Activated T-helper 1 cell treated with anti-CD3 and anti-CD28 coated beads, Interleukin-12 subunit alpha, Interleukin-12 subunit beta, Interleukin-2, Interleukin-4 antibody, amounts not matched to agents 30 ng/mL and 10 ng/mL and 1 ng/mL, durations not matched to agents 14 hours and 24 hours and 36 hours (primary cell): ENCODE measurements around the gene CDKN1A. TPM values are rescaled to one million over a fixed set of nuclear protein-coding genes. Genes with fewer than 3 reads are reported as not detected.
"Not testable (repeated sequence)": the region's sequence is repeated elsewhere in the genome, so short reads cannot be mapped to it uniquely, and the experiment has no call there.

Source experiments
- DNase-seq: peaks from one replicate; pipeline ENCODE4 v3.0.0; 2021; ENCODE audit warnings: low spot score
- H3K27ac Mint-ChIP-seq: one replicate; pipeline ENCODE4 v1.8.0; 2021; ENCODE audit warnings: mild to moderate bottlenecking, mixed read lengths
- H3K27me3 Mint-ChIP-seq: one replicate; pipeline ENCODE4 v1.8.0; 2022; ENCODE audit warnings: mild to moderate bottlenecking, moderate library complexity, mixed read lengths; ENCODE audit not compliant: insufficient read depth
- H3K36me3 Mint-ChIP-seq: one replicate; pipeline ENCODE4 v1.8.0; 2021; ENCODE audit warnings: low read depth, mixed read lengths
- H3K4me1 Mint-ChIP-seq: one replicate; pipeline ENCODE4 v1.8.0; 2021; ENCODE audit warnings: low read depth, mixed read lengths
- H3K4me3 Mint-ChIP-seq: one replicate; pipeline ENCODE4 v1.8.0; 2021; ENCODE audit warnings: mild to moderate bottlenecking, moderate library complexity, mixed read lengths
- H3K9me3 Mint-ChIP-seq: one replicate; pipeline ENCODE4 v1.8.0; 2021; ENCODE audit warnings: mixed read lengths
- intact Hi-C: fragments of 100-400 bp; cut with micrococcal nuclease; formaldehyde crosslinking; loops from one replicate; pipeline ENCODE4 v1.15.1; 2024
- total RNA-seq: library from RNA; stranded (reverse); gene quantifications from 2 replicates; pipeline ENCODE4 v1.2.3, GENCODE V29; 2022

The CDKN1A gene
- total RNA-seq, 1 donor from 2014 or later, result 107 TPM

DNA sequence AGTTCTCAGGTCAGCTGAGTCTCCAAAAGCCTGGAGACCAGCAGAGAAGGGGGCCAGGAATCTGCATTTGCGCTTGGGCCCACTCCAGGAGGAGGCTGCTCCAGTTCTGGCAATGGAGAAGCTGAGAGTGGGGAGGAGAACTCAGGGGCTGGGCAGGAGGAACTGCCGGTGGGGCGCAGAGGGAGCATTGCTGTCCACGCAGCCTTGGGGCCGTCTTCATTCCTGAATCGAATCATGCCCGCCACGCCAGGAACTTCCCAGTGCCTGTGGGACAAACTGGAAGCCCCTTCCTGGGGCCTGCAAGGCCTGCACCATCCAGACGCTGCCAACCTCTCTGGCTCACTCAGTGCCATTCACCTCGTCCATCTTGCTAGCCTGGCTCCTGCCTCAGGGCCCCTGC lies 36.0 kb downstream of the CDKN1A start:
- peaks cover 21% of the 10 kb centered on the region for H3K27me3 Mint-ChIP-seq

DNA sequence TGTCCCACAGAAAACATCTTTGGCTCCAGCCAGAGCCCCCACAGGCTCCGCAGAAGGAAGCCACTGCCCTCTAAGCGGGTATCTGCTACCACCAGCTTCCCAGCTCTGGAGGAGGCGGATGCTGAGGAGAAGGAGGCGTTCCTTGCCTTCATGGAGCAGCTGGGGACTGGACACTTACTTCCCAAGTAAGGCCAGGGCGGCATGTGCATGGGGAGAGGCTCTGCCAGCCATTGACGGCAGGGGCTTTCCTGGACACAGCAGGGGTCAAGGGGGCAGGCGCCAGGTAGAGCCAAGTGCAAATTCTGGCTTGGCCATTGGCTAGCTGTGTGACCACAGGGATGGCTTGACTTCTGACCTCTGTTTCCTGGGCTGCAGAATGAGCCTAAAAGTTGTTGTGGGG lies 37.0 kb downstream of the CDKN1A start:
- intact Hi-C loops, result no loop called here

More for the DNA sequence above, 36.0 kb downstream of the CDKN1A start:
- DNase-seq, result no peak
- H3K36me3 Mint-ChIP-seq, result no peaks in the 10 kb centered on the region
- no peaks in the 10 kb centered on the region for H3K4me1 Mint-ChIP-seq
- intact Hi-C loops, result no loop called here
- H3K9me3 Mint-ChIP-seq, result no peaks in the 10 kb centered on the region
- H3K27ac Mint-ChIP-seq, result no peak overlapping the region
- no peak overlapping the region for H3K4me3 Mint-ChIP-seq

DNA sequence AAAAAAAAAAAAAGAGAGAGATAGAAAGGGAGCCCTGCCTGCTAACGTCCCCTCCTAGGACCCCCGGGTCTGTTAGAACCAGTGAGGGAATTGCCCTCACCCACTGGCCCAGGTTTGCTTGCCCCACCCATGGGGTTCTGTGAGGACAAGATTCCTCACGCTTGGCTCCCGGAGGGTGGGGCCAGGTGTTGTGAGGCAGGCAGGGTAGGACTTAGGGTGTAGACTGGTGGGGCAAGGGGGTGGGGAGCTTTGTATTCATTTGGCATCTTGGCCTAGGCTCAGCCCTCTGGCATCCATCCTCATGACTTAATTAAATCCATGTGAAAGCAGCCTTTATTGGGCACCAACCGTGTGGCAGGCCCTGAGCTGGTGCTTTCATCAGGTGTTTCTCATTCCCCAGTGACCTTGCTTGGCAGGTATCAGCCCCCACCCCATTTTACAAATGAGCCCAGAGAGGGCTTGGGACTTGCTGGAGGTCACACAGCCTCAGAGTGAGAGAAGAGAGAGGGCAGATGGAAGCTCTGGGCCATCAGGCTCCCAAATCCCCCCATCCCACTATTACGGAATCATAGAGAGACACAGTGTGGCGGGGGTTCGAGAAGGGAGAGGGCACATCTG lies 38.1 kb downstream of the CDKN1A start:
- Mint-ChIP-seq H3K9me3 (no peaks in the 10 kb centered on the region), H3K27ac (no peak overlapping the region), H3K27me3 (peaks cover 13% of the 10 kb centered on the region), H3K36me3 (no peaks in the 10 kb centered on the region), H3K4me3 (no peak overlapping the region), H3K4me1 (no peaks in the 10 kb centered on the region)
- no peak for DNase-seq
- intact Hi-C loops, result no loop called here

More for the DNA sequence above, 37.0 kb downstream of the CDKN1A start:
- Mint-ChIP-seq H3K4me3 (no peak overlapping the region), H3K36me3 (no peaks in the 10 kb centered on the region), H3K4me1 (no peaks in the 10 kb centered on the region), H3K27me3 (peaks cover 16% of the 10 kb centered on the region), H3K9me3 (no peaks in the 10 kb centered on the region), H3K27ac (no peak overlapping the region)
- no peak for DNase-seq

DNA sequence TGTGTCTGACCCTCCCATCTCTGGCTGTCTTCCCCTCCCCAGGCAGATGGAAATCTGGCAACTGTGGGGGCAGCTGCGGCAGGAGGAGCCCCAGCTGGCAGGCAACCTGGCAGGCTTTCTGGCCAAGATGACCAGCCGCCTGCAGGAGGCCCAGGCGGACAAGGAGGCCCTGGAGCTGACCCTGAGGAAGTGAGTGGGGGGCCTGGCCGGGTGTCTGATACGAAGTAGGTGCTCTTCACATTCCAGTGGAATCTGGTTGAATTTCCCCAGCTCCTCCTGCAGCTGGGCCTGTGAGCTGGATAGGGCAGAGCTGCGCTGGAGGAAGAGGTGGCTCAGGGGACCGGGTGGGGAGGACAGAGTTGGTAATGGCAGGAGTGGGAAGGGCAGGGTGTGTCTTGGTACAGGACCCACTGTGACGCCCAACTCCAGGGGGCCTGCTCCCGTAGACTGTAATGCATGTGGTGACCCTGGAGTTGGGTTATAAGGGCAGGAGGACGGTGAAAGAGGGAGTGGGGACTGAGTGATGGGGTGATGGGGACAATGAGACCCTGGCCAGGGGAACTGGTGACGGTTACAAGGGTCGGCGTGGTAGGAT lies 38.8 kb downstream of the CDKN1A start:
- no peaks in the 10 kb centered on the region for H3K36me3 Mint-ChIP-seq
- intact Hi-C loops, result no loop called here
- H3K4me1 Mint-ChIP-seq, result no peaks in the 10 kb centered on the region
- H3K4me3 Mint-ChIP-seq, result no peak overlapping the region
- H3K9me3 Mint-ChIP-seq, result no peaks in the 10 kb centered on the region
- no peak for DNase-seq
- no peak overlapping the region for H3K27ac Mint-ChIP-seq
- H3K27me3 Mint-ChIP-seq, result peaks cover 9% of the 10 kb centered on the region

DNA sequence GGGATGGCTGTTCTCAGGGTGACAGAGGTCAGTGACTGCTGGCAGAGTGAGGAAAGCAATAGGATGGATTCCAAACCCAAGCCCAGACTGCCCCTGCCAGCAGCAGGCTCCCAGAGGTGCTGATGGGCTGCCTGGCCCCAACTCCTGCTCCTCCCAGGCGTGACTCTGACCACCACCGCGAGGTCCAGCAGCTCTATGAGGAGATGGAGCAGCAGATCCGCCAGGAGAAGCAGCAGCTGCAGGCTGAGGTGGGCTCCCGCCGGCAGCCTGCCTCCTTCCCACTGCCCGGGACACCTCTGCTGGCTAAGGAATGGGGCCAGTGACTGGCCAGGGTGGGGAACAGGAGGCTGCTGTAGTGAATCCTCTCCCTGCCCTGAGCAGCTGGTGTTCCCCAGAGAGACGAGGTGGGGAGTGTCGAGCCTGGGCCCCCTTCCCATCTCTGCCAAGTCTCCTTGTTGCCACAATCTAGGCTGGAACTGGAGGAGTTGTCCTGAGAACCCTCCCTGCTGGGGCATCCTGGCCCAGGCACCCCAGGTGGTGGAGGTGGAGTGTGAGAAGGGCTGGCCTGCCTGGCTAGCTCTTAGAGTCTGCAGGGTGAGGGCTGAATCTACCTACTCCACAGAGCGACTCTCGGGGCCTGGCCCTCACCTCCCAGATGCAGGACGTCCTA lies 39.5 kb downstream of the CDKN1A start:
- Mint-ChIP-seq H3K27me3 (peaks cover 9% of the 10 kb centered on the region), H3K4me1 (no peaks in the 10 kb centered on the region), H3K36me3 (no peaks in the 10 kb centered on the region), H3K27ac (no peak overlapping the region), H3K9me3 (no peaks in the 10 kb centered on the region), H3K4me3 (no peak overlapping the region)
- intact Hi-C loops, result no loop called here
- no peak for DNase-seq

DNA sequence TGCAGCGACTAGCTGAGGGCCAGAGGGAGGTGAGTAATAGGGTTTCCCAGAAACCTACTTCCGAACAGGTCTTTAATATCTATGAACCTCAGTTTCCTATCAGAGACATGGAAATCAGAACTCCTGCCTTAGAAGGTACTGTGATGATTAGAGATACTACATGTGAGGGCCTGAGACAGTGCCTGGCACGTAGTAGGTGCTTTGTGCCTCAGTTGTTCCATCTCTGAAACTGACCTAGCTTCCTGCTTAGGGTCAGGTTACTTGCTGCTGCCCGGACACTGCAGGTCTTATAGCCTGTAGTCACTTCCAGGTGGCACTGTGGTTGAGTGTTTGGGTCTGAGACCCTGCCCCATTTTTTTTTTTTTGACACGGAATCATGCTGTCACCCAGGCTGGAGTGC lies 40.0 kb downstream of the CDKN1A start:
- DNase-seq, result no peak
- Mint-ChIP-seq H3K4me3 (no peak overlapping the region), H3K4me1 (no peaks in the 10 kb centered on the region), H3K36me3 (no peaks in the 10 kb centered on the region), H3K9me3 (no peaks in the 10 kb centered on the region), H3K27ac (no peak overlapping the region), H3K27me3 (peaks cover 7% of the 10 kb centered on the region)
- intact Hi-C loops, result no loop called here

DNA sequence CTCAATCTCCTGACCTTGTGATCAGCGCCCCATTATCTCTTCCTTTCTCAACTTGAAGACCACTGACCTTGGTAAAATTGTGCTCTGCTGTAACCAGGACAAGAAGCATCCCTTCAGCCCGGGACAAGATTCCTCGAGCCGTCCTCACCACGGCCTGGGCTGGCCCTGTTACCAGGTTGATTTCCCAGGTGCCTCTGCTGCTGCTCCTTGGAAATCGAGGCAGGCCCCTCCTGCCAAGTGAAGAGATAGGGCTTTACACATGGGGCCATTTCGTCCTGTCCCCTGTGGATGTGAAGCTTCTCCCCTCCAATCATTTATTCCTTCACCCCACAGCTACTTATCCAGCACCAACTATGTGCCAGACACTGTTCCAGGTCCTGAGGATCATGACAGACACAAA lies 40.6 kb downstream of the CDKN1A start:
- DNase-seq, result no peak
- Mint-ChIP-seq H3K27ac (no peak overlapping the region), H3K27me3 (peaks cover 5% of the 10 kb centered on the region), H3K4me3 (no peak overlapping the region), H3K9me3 (no peaks in the 10 kb centered on the region), H3K36me3 (no peaks in the 10 kb centered on the region), H3K4me1 (no peaks in the 10 kb centered on the region)
- intact Hi-C loops, result no loop called here

DNA sequence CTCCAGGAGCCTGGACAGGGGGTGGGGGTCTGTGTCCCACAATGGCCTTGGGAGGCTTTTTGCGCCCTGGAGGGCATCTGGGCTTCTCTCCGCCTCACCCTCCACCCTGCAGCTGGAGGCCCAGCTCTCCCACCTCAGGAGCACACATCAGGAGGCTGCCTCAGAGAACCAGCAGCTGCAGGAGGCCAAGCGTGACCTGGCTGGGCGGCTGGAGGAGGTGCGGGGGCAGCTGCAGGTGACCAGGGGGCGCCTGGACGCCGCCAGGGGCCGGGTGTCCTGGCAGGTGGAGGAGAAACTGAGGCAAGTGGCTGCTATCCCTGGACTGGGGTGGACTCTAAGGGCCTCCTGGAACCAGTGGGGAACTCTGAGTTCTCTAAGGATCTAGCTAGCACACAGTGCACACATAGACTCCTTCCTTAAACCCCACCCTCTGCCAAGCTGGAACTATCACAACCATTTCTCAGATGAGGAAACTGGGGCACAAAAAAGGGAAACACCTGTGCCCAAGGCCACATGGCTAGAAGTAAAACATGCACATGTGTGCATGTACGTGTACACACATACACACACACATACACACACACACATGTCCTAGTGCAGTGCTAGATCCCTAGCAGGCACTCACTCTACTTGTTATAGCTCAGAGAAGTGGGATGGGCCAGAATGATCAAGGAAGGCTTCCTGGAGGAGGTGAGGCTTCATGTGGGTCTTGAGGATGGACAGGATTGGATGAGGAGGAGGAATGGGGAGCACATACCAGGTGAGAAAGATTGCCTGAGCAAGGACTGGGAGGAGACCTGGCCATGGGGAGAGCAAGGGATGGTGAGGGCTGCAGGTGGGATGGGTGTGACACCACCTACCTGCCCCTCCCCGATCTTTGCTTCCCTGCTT lies 42.0 kb downstream of the CDKN1A start:
- H3K27me3 Mint-ChIP-seq, result peaks cover 4% of the 10 kb centered on the region
- H3K27ac Mint-ChIP-seq, result no peak overlapping the region
- no peaks in the 10 kb centered on the region for H3K36me3 Mint-ChIP-seq
- DNase-seq, result no peak
- no peaks in the 10 kb centered on the region for H3K9me3 Mint-ChIP-seq
- intact Hi-C loops, result no loop called here
- H3K4me1 Mint-ChIP-seq, result peaks cover 12% of the 10 kb centered on the region
- no peak overlapping the region for H3K4me3 Mint-ChIP-seq

DNA sequence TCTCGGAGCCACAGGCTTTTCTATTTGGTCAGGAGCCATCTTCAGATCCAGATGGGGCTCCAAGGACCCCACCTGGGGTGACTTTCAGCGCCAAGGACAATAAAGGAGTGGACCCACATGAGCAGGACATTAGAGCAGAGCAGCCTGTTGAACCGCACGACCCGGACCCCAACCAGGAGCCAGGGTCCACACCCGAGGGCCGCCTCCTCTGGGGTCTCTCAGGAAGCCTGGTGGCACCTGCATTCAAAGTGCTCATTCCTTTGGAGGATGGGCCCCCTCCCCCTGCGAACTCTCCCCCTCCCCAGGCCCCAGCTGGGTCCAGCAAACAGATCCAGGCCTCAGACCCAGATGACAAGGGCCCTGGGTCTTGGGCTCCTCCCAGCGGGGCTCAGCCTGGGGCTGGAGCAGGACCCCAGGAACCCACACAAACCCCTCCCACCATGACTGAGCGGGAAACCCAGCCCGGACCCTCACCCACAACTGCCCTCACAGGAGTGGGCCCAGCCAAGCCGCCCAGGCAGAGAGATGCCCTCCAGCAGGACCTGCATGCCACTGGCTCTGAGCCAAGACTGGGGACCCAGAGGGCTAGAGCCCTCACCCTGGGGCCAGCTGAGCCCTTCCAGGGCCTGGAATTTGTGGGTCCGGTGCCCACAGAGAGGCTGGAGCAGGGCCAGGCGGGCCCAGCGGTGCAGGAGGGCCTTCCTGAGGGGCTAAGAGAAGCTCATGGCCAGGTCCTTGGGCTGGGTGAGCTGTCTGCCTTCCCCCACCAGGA lies 43.0 kb downstream of the CDKN1A start:
- Mint-ChIP-seq H3K4me3 (no peak overlapping the region), H3K27ac (no peak overlapping the region), H3K27me3 (peaks cover 4% of the 10 kb centered on the region), H3K36me3 (no peaks in the 10 kb centered on the region), H3K4me1 (peaks cover 20% of the 10 kb centered on the region), H3K9me3 (no peaks in the 10 kb centered on the region)
- intact Hi-C loops, result no loop called here
- DNase-seq, result no peak

DNA sequence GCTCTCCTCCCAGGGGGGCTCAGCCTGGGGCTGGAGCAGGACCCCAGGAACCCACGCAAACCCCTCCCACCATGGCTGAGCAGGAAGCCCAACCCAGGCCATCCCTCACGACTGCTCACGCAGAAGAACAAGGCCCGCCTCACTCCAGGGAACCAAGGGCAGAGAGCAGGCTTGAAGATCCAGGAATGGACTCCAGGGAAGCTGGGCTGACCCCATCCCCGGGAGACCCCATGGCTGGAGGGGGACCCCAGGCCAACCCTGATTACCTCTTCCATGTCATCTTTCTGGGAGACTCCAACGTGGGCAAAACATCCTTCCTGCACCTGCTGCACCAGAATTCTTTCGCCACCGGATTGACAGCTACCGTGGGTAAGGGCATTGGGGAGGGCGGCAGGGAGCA lies 43.9 kb downstream of the CDKN1A start:
- no peak for DNase-seq
- Mint-ChIP-seq H3K9me3 (no peaks in the 10 kb centered on the region), H3K36me3 (no peaks in the 10 kb centered on the region), H3K27ac (no peak overlapping the region), H3K4me1 (peaks cover 28% of the 10 kb centered on the region), H3K27me3 (no peaks in the 10 kb centered on the region), H3K4me3 (no peak overlapping the region)
- intact Hi-C loops, result no loop called here

DNA sequence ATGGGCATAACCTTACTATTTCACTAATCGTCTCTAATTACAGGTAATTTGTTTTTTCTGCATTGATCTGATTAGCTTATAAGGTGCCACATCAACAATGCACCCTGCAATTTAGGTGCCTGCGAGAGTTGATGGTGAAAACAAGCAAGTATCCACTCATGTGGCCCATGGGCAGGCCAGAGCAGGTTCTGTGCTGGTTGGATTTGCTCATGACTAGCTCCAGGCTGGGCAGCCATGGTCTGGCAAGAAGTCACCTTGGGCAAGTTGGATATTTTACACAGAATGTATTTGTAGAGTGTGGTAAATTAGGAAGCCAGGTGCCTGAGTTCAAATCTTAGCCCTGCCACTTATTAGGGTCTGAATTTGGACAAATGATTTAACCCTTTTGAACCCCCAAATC lies 44.4 kb downstream of the CDKN1A start:
- intact Hi-C loops, result no loop called here
- H3K4me3 Mint-ChIP-seq, result no peak overlapping the region
- H3K27me3 Mint-ChIP-seq, result no peaks in the 10 kb centered on the region
- no peak overlapping the region for H3K27ac Mint-ChIP-seq
- no peak for DNase-seq
- peaks cover 33% of the 10 kb centered on the region for H3K4me1 Mint-ChIP-seq
- no peaks in the 10 kb centered on the region for H3K36me3 Mint-ChIP-seq
- no peaks in the 10 kb centered on the region for H3K9me3 Mint-ChIP-seq

DNA sequence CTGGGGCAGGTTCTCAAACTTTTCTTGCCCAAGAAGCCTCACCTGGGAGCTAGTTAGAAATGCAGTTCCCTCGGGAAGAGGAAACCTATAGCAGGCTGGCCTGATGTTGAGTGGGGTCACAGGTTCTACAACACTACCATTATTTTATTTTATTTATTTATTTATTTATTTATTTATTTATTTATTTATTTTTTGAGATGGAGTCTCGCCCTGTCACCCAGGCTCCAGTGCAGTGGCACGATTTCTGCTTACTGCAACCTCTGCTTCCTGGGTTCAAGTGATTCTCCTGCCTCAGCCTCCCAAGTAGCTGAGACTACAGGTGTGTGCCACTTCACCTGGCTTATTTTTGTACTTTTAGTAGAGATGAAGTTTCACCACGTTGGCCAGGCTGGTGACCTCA lies 45.5 kb downstream of the CDKN1A start:
- intact Hi-C loops, result loop anchor here (1.0 kb wide), 1 partner anchor 109 kb away; no protein-coding TSS in a partner anchor
- H3K27me3 Mint-ChIP-seq, result not testable (repeated sequence)

More for the DNA sequence above, 45.5 kb downstream of the CDKN1A start:
- not testable (repeated sequence) for H3K4me3 Mint-ChIP-seq, H3K36me3 Mint-ChIP-seq, DNase-seq, H3K27ac Mint-ChIP-seq, H3K9me3 Mint-ChIP-seq
- peaks cover 44% of the 10 kb centered on the region for H3K4me1 Mint-ChIP-seq
